ENCODE results near the gene TYK2.
"Not testable (repeated sequence)": the region's sequence is repeated elsewhere in the genome, so short reads cannot be mapped to it uniquely, and the experiment has no call there.

Gene TYK2

DNA sequence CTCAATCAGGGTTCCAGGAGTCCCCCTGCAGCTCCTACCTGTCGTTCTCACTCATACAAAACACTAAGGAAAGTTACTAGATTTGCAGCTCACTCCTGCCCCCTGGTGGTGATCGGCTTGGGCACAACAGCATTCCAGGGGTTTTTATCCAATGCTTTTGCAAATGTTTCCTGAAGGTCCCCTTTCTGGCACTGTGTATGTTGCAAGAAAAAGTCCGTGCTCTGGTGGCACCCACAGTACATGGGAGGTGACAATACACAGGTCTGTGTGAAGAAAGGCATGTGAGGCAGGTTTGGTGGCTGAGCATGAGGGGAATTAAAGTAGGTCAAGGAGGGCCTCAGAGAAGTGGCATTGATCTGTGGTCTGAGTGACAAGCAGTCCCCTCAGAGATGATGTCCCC is 8.6 kb upstream of the TYK2 start:
- TF ChIP-seq, protein P1, sequence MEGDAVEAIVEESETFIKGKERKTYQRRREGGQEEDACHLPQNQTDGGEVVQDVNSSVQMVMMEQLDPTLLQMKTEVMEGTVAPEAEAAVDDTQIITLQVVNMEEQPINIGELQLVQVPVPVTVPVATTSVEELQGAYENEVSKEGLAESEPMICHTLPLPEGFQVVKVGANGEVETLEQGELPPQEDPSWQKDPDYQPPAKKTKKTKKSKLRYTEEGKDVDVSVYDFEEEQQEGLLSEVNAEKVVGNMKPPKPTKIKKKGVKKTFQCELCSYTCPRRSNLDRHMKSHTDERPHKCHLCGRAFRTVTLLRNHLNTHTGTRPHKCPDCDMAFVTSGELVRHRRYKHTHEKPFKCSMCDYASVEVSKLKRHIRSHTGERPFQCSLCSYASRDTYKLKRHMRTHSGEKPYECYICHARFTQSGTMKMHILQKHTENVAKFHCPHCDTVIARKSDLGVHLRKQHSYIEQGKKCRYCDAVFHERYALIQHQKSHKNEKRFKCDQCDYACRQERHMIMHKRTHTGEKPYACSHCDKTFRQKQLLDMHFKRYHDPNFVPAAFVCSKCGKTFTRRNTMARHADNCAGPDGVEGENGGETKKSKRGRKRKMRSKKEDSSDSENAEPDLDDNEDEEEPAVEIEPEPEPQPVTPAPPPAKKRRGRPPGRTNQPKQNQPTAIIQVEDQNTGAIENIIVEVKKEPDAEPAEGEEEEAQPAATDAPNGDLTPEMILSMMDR (conservative IDR thresholded peaks at IDR 0.05; ENCODE audit: low read depth, low read length) = peak; percentile 99
- H3K4me2 ChIP-seq = no peak overlapping the region
- no peaks in the 10 kb centered on the region for H4K20me1 ChIP-seq (ENCODE audit: insufficient read depth)
- H3K27ac ChIP-seq = no peak overlapping the region
- no peaks in the 10 kb centered on the region for H3K79me2 ChIP-seq (ENCODE audit: insufficient read depth, low read depth)
- H2AFZ ChIP-seq (ENCODE audit: low read depth) = no peak overlapping the region
- no peaks in the 10 kb centered on the region for H3K27me3 ChIP-seq (ENCODE audit: insufficient read depth, low read depth)
- no peaks in the 10 kb centered on the region; the same call in 1 of the 2 replicates for H3K36me3 ChIP-seq (ENCODE audit: insufficient read depth)
- H3K4me1 ChIP-seq (ENCODE audit: low read depth, poor library complexity, severe bottlenecking) = peaks cover 30% of the 10 kb centered on the region
- H3K4me3 ChIP-seq (IDR thresholded peaks at IDR 0.05; ENCODE audit: insufficient read depth, low read depth, low read length) = no peak overlapping the region
- H3K9ac ChIP-seq = no peak overlapping the region

DNA sequence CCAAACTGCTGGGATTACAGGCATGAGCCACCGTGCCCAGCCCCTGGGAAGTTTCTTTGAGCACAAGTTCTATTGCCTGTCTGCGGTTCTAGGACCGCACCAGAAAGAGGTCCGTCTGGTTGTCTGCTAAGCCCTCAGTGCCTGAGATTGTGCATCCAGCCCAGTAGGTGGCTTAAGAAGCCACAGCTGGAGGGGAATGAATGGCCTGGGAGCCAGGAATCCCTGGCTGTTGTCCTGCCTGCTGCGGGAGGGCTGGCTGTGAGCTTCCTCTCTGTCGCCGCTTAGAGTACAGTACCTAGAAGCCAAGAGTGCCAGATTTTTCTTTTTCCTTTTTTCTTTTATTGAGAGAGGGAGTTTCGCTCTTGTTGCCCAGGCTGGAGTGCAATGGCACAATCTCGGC is 4.2 kb upstream of the TYK2 start:
- Histone ChIP-seq H3K27ac (no peak overlapping the region), H3K36me3 (ENCODE audit: insufficient read depth) (no peaks in the 10 kb centered on the region), H4K20me1 (ENCODE audit: insufficient read depth) (no peaks in the 10 kb centered on the region), H2AFZ (ENCODE audit: low read depth) (no peak overlapping the region), H3K9ac (no peak overlapping the region), H3K4me1 (ENCODE audit: low read depth, poor library complexity, severe bottlenecking) (peaks cover 41% of the 10 kb centered on the region), H3K4me3 (IDR thresholded peaks at IDR 0.05; ENCODE audit: insufficient read depth, low read depth, low read length) (no peak overlapping the region), H3K27me3 (ENCODE audit: insufficient read depth, low read depth) (no peaks in the 10 kb centered on the region), H3K4me2 (no peak overlapping the region), H3K79me2 (ENCODE audit: insufficient read depth, low read depth) (peaks cover 8% of the 10 kb centered on the region; the same call in 1 of the 2 replicates)
- TF ChIP-seq, protein P1 (conservative IDR thresholded peaks at IDR 0.05; ENCODE audit: low read depth, low read length) = no peak

DNA sequence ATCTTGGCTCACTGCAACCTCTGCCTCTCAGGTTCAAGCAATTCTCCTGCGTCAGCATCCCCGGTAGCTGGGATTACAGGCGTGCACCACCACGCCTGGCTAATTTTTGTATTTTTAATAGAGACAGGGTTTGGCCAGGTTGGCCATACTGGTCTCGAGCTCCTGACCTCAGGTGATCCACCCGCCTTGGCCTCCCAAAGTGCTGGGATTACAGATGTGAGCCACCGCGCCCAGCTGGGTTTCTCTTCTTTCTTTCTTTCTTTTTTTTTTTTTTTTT is 2.8 kb upstream of the TYK2 start:
- H3K79me2 ChIP-seq (ENCODE audit: insufficient read depth, low read depth) = peaks cover 16% of the 10 kb centered on the region; the same call in 1 of the 2 replicates
- not testable (repeated sequence) for H3K27me3 ChIP-seq (ENCODE audit: insufficient read depth, low read depth); H3K27ac ChIP-seq; H4K20me1 ChIP-seq (ENCODE audit: insufficient read depth); H3K4me3 ChIP-seq (IDR thresholded peaks at IDR 0.05; ENCODE audit: insufficient read depth, low read depth, low read length); H3K9ac ChIP-seq; H3K36me3 ChIP-seq (ENCODE audit: insufficient read depth); H2AFZ ChIP-seq (ENCODE audit: low read depth); H3K4me2 ChIP-seq
- H3K4me1 ChIP-seq (ENCODE audit: low read depth, poor library complexity, severe bottlenecking) = peaks cover 33% of the 10 kb centered on the region

DNA sequence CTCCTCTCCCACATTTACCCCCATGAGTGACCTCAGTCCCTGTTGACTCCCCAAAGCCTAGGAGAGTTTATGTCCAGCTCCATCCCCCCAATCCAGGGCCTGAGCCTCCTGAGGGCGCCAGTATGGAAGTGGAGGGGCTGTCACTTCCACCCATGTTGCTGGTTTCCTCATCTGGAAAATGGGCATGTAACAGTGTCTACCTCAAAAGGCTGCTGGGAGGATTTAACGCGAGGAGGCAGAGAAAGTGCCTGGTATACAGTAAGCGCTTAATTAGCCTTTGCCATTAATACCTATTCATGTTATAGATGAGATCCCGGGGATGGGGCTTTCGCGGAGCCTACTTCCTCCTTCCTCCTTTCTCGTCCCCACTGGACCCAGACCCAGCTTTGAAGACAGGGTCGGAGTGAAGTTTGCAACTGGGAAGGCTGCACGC is 476 bp downstream of the TYK2 start:
- peaks cover 13% of the 10 kb centered on the region for H3K4me1 ChIP-seq (ENCODE audit: low read depth, poor library complexity, severe bottlenecking)
- no peaks in the 10 kb centered on the region for H3K27me3 ChIP-seq (ENCODE audit: insufficient read depth, low read depth)
- no peak overlapping the region for H3K4me3 ChIP-seq (IDR thresholded peaks at IDR 0.05; ENCODE audit: insufficient read depth, low read depth, low read length)
- H2AFZ ChIP-seq (ENCODE audit: low read depth) = peak overlapping the region; percentile 99
- peaks cover 17% of the 10 kb centered on the region; the same call in 1 of the 2 replicates for H3K79me2 ChIP-seq (ENCODE audit: insufficient read depth, low read depth)
- H3K9ac ChIP-seq = peak overlapping the region; percentile 79
- peak overlapping the region; percentile 49 for H3K27ac ChIP-seq
- peak overlapping the region; percentile 94 for H3K4me2 ChIP-seq
- TF ChIP-seq, protein P1 (conservative IDR thresholded peaks at IDR 0.05; ENCODE audit: low read depth, low read length) = no peak
- no peaks in the 10 kb centered on the region for H4K20me1 ChIP-seq (ENCODE audit: insufficient read depth)
- no peaks in the 10 kb centered on the region for H3K36me3 ChIP-seq (ENCODE audit: insufficient read depth)

DNA sequence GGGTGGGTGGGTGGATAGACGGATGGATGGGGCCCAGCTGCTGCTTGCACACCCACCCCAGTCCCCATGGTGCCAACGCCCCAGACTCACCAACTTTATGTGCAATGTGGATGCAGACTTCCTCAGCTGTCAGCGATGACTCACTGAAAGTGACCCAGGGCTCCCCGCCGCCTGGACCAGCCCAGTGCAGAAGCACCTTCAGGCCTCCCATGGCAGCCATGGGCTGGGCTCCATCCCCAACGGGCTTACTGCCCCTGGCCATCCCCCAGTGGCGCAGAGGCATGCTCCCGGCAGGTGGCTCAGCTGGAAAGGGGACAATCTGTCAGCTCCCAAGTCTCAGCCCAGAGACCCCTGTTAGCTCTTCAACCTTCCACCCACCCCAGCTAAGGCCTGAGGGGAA is 2.2 kb downstream of the TYK2 start:
- no peak overlapping the region for H3K9ac ChIP-seq
- no peak overlapping the region for H3K4me2 ChIP-seq
- no peaks in the 10 kb centered on the region for H3K27me3 ChIP-seq (ENCODE audit: insufficient read depth, low read depth)
- TF ChIP-seq, protein P1 (conservative IDR thresholded peaks at IDR 0.05; ENCODE audit: low read depth, low read length) = no peak
- peaks cover 17% of the 10 kb centered on the region; the same call in 1 of the 2 replicates for H3K79me2 ChIP-seq (ENCODE audit: insufficient read depth, low read depth)
- peaks cover 13% of the 10 kb centered on the region for H3K4me1 ChIP-seq (ENCODE audit: low read depth, poor library complexity, severe bottlenecking)
- H2AFZ ChIP-seq (ENCODE audit: low read depth) = no peak overlapping the region
- H3K27ac ChIP-seq = no peak overlapping the region
- no peaks in the 10 kb centered on the region for H4K20me1 ChIP-seq (ENCODE audit: insufficient read depth)
- no peaks in the 10 kb centered on the region for H3K36me3 ChIP-seq (ENCODE audit: insufficient read depth)
- H3K4me3 ChIP-seq (IDR thresholded peaks at IDR 0.05; ENCODE audit: insufficient read depth, low read depth, low read length) = no peak overlapping the region

DNA sequence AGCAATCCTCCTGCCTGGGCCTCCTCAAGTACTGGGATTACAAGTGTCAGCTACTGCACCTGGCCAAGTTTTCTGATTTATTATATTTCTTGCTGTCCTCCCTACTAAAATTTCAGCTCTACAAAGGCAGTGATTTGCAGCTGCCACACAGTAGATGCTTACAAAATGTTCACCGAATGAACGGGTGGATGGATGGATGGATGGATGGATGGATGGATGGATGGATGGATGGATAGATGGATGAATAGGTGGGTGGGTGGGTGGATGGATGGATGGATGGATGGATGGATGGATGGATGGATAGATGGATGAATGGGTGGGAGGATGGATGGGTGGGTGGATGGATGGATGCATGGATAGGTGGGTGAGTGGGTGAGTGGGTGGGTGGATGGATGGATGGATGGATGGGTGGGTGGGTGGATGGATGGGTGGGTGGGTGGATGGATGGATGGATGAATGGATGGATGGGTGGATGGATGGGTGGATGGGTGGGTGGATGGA is 3.2 kb downstream of the TYK2 start:
- not testable (repeated sequence) for H3K27me3 ChIP-seq (ENCODE audit: insufficient read depth, low read depth); H4K20me1 ChIP-seq (ENCODE audit: insufficient read depth); H2AFZ ChIP-seq (ENCODE audit: low read depth); H3K4me3 ChIP-seq (IDR thresholded peaks at IDR 0.05; ENCODE audit: insufficient read depth, low read depth, low read length); H3K36me3 ChIP-seq (ENCODE audit: insufficient read depth); H3K4me2 ChIP-seq; H3K27ac ChIP-seq; H3K9ac ChIP-seq
- Histone ChIP-seq H3K4me1 (ENCODE audit: low read depth, poor library complexity, severe bottlenecking) (peaks cover 10% of the 10 kb centered on the region), H3K79me2 (ENCODE audit: insufficient read depth, low read depth) (peaks cover 17% of the 10 kb centered on the region; the same call in 1 of the 2 replicates)

All from KMS-11 (cell line).